H1 (cell line): ENCODE measurements around the gene PCSK9. TPM values are rescaled to one million over a fixed set of nuclear protein-coding genes. Genes with fewer than 3 reads are reported as not detected.

Source experiments
- CTCF ChIA-PET: fragments of 300-600 bp; sonication (Branson Sonifier 250); formaldehyde crosslinking; loops from one replicate; lab custom pipeline; 2021; ENCODE audit not compliant: partially characterized antibody; lab: Charles Lee
- POLR2A ChIA-PET: fragments of 300-600 bp; sonication (Branson Sonifier 250); formaldehyde crosslinking; loops from one replicate; lab custom pipeline; 2021; ENCODE audit warnings: inconsistent platforms; ENCODE audit not compliant: partially characterized antibody; lab: Charles Lee
- DNase-seq, 2 experiments: peaks; one replicate each; pipeline versions ENCODE4 v3.0.0 to v3.0.0-alpha.2; 2010 to 2022; ENCODE audit warnings: low spot score in 2 of 2, low read depth in 1 of 2, mixed read lengths in 1 of 2
- FAIRE-seq: peaks from 2 replicates; lab custom pipeline; 2011; peaks lifted over from hg19 to GRCh38; lab: Jason Lieb, UNC
- H2AFZ ChIP-seq: 2 replicates; pipeline ENCODE4 v1.8.1; 2012; ENCODE audit warnings: low read length, inconsistent platforms
- H2AK5ac ChIP-seq: 2 replicates; pipeline ENCODE4 v1.6.1; 2013; ENCODE audit warnings: low read depth, low read length
- H2BK120ac ChIP-seq: replicated peaks from 2 replicates; pipeline ENCODE3; 2013; ENCODE audit warnings: low read depth, low read length, inconsistent platforms
- H2BK12ac ChIP-seq: 2 replicates; pipeline ENCODE4 v1.6.1; 2013; ENCODE audit warnings: low read depth, low read length
- H2BK15ac ChIP-seq: 2 replicates; pipeline ENCODE4 v1.6.1; 2013; ENCODE audit warnings: low read length
- H2BK20ac ChIP-seq: 2 replicates; pipeline ENCODE4 v1.6.1; 2013; ENCODE audit warnings: low read length
- H2BK5ac ChIP-seq: 2 replicates; pipeline ENCODE4 v1.6.1; 2013; ENCODE audit warnings: low read depth, low read length
- H3K14ac ChIP-seq: 2 replicates; pipeline ENCODE4 v1.6.1; 2013; ENCODE audit warnings: inconsistent platforms; ENCODE audit not compliant: insufficient read length
- H3K18ac ChIP-seq: 2 replicates; pipeline ENCODE4 v1.6.1; 2013; ENCODE audit warnings: low read length; ENCODE audit errors: extremely low read depth
- H3K23ac ChIP-seq: 2 replicates; pipeline ENCODE4 v1.6.1; 2013; ENCODE audit warnings: inconsistent platforms; ENCODE audit not compliant: insufficient read length
- H3K23me2 ChIP-seq: 2 replicates; pipeline ENCODE4 v1.6.1; 2013; ENCODE audit warnings: low read depth, low read length
- H3K27ac ChIP-seq: 2 replicates; pipeline ENCODE4 v1.6.1; 2011; ENCODE audit warnings: low read depth, low read length, inconsistent platforms
- H3K27me3 ChIP-seq, 4 experiments: replicated peaks in 1 of 4; 1 replicate in 1 of 4; 2 replicates in 3 of 4; pipeline versions ENCODE4 v1.6.1 to v1.8.1; 2011 to 2013; ENCODE audit warnings: low read length in 3 of 4, mild to moderate bottlenecking in 3 of 4, inconsistent platforms in 2 of 4, mixed read lengths in 2 of 4, moderate library complexity in 1 of 4; ENCODE audit not compliant: control insufficient read depth in 3 of 4, insufficient read depth in 3 of 4; ENCODE audit errors: extremely low read depth in 1 of 4
- H3K36me3 ChIP-seq, 4 experiments: 2 replicates each; pipeline versions ENCODE4 v1.6.1 to v1.8.1; 2011 to 2013; ENCODE audit warnings: mild to moderate bottlenecking in 4 of 4, low read length in 3 of 4, moderate library complexity in 2 of 4, control low read depth in 1 of 4, inconsistent platforms in 1 of 4; ENCODE audit not compliant: insufficient read depth in 4 of 4, control insufficient read depth in 2 of 4
- H3K4ac ChIP-seq: replicated peaks from 2 replicates; pipeline ENCODE3; 2013; ENCODE audit warnings: low read length, low read depth, mixed read lengths, inconsistent platforms; ENCODE audit not compliant: insufficient read length
- H3K4me1 ChIP-seq, 4 experiments: replicated peaks in 1 of 4; 1 replicate in 1 of 4; 2 replicates in 3 of 4; pipeline versions ENCODE4 v1.6.1 to v1.8.1; 2011 to 2013; ENCODE audit warnings: low read length in 3 of 4, inconsistent platforms in 2 of 4, mixed read lengths in 1 of 4; ENCODE audit not compliant: insufficient read depth in 4 of 4, control insufficient read depth in 3 of 4
- H3K4me2 ChIP-seq, 2 experiments: 2 replicates each; pipeline versions ENCODE4 v1.6.1 to v1.8.1; 2011 to 2013; ENCODE audit warnings: low read depth in 2 of 2, low read length in 2 of 2, control low read depth in 1 of 2, inconsistent platforms in 1 of 2, mild to moderate bottlenecking in 1 of 2; ENCODE audit not compliant: insufficient read depth in 1 of 2
- H3K4me3 ChIP-seq, 4 experiments: fragments of 200-600, 300-600 bp in 1 of 4; sonication (generic), shearing (Covaris generic), sonication (Bioruptor Twin) in 1 of 4; 2 replicates each; pipeline versions ENCODE4 v1.5.1 to v1.8.1; 2011 to 2016; ENCODE audit warnings: low read length in 4 of 4, low read depth in 3 of 4, control low read depth in 2 of 4, inconsistent platforms in 2 of 4, mild to moderate bottlenecking in 2 of 4, mixed read lengths in 1 of 4, moderate library complexity in 1 of 4; ENCODE audit not compliant: insufficient read depth in 2 of 4; ENCODE audit errors: extremely low read depth in 1 of 4
- H3K56ac ChIP-seq: replicated peaks from 2 replicates; pipeline ENCODE3; 2013; ENCODE audit warnings: low read depth, mild to moderate bottlenecking, mixed read lengths, low read length, inconsistent platforms; ENCODE audit not compliant: insufficient read length
- H3K79me1 ChIP-seq: 2 replicates; pipeline ENCODE4 v1.6.1; 2013; ENCODE audit warnings: low read depth, low read length, control low read depth
- H3K79me2 ChIP-seq, 2 experiments: 2 replicates each; pipeline versions ENCODE4 v1.6.1 to v1.8.1; 2012 to 2013; ENCODE audit warnings: low read length in 2 of 2, mild to moderate bottlenecking in 2 of 2, inconsistent platforms in 1 of 2; ENCODE audit not compliant: insufficient read depth in 2 of 2, control insufficient read depth in 1 of 2
- H3K9ac ChIP-seq, 4 experiments: replicated peaks in 1 of 4; 1 replicate in 1 of 4; 2 replicates in 3 of 4; pipeline versions ENCODE4 v1.6.1 to v1.8.1; 2011 to 2013; ENCODE audit warnings: low read depth in 3 of 4, low read length in 3 of 4, control low read depth in 2 of 4, mild to moderate bottlenecking in 2 of 4, moderate library complexity in 2 of 4, inconsistent platforms in 1 of 4; ENCODE audit errors: extremely low read depth in 1 of 4
- H3K9me3 ChIP-seq, 2 experiments: 2 replicates each; pipeline versions ENCODE4 v1.6.1 to v1.8.1; 2012 to 2013; ENCODE audit warnings: mild to moderate bottlenecking in 2 of 2, moderate library complexity in 2 of 2, control low read depth in 1 of 2, inconsistent platforms in 1 of 2, low read depth in 1 of 2, low read length in 1 of 2, mixed read lengths in 1 of 2; ENCODE audit not compliant: insufficient read depth in 2 of 2
- H4K20me1 ChIP-seq, 2 experiments: replicated peaks in 1 of 2; 2 replicates each; pipeline versions ENCODE3 to v1.8.1; 2011 to 2013; ENCODE audit warnings: inconsistent platforms in 2 of 2, low read length in 2 of 2, mild to moderate bottlenecking in 1 of 2; ENCODE audit not compliant: insufficient read depth in 2 of 2, control insufficient read depth in 1 of 2
- H4K5ac ChIP-seq: 2 replicates; pipeline ENCODE4 v1.6.1; 2013; ENCODE audit warnings: low read length, low read depth, mixed read lengths, inconsistent platforms; ENCODE audit not compliant: insufficient read length
- H4K8ac ChIP-seq: 2 replicates; pipeline ENCODE4 v1.8.0; 2013; ENCODE audit warnings: mild to moderate bottlenecking, moderate library complexity, low read length, inconsistent platforms; ENCODE audit not compliant: insufficient read depth; ENCODE audit errors: extremely low read depth
- H4K91ac ChIP-seq: replicated peaks from 2 replicates; pipeline ENCODE3; 2013; ENCODE audit warnings: low read length, mixed read lengths, inconsistent platforms; ENCODE audit not compliant: insufficient read length
- MAX ChIP-seq: IDR thresholded peaks from 2 replicates; pipeline ENCODE4 v1.6.1; 2012; ENCODE audit warnings: inconsistent platforms
- WGBS, 2 experiments: shearing (Covaris generic) in 1 of 2; methylation state at CpG; one replicate each; pipeline versions ENCODE4 v1.1.6 to v1.1.7; 2013 to 2015; ENCODE audit warnings: low lambda C conversion rate in 2 of 2, mixed read lengths in 2 of 2, inconsistent platforms in 1 of 2, low coverage in 1 of 2, missing lambda C conversion rate in 1 of 2; ENCODE audit not compliant: insufficient replicate concordance in 2 of 2, insufficient coverage in 1 of 2, insufficient read length in 1 of 2; ENCODE audit errors: extremely low coverage in 1 of 2, missing lambda C conversion rate in 1 of 2; 5-methylcytosine and 5-hydroxymethylcytosine counted together
- polyA plus RNA-seq, 7 experiments: library from polyadenylated mRNA; depleted of rRNA in 3 of 7; stranded (reverse) in 5 of 7; unstranded in 2 of 7; fragments of >200 nt in 5 of 7; fragments of 200-250 nt in 2 of 7; gene quantifications; 1 replicate in 5 of 7; 2 replicates in 1 of 7; 4 replicates in 1 of 7; pipeline versions ENCODE4 v1.2.1 to v1.2.3, GENCODE V29; 2011 to 2013; ENCODE audit warnings: missing spikeins in 2 of 7, mixed read lengths in 2 of 7
- total RNA-seq: library from RNA; stranded (reverse); fragmentation: NEBNext Ultra II Directional; extraction: Animal tissue kit (Norgen Biotek cat#: 25700); gene quantifications from 2 replicates; pipeline ENCODE4 v1.2.1, GENCODE V29; 2021

Gene PCSK9
- total and polyA plus RNA-seq, 2 of the 8 experiments (the other 6 are each of a cell fraction or from before 2014, with no cell fraction given): 22.3 to 32.3 TPM

- CTCF ChIA-PET: interaction anchor here (0.7 to 18.4 kb wide), 7 partner anchors 9 to 67 kb away, joined by 3 to 436 read pairs (median 14); no protein-coding TSS in a partner anchor
- H4K20me1 ChIP-seq: no peaks in the 10 kb centered on the region
- no peak overlapping the region for H3K14ac ChIP-seq
- H4K8ac ChIP-seq: no peak overlapping the region
- no peak overlapping the region for H3K18ac ChIP-seq
- 74% methylated on average over 12 of the region's 12 CpGs; no CpG with 5 or more reads in 1 of the 2 experiments for WGBS, 2 experiments
- no peak for DNase-seq
- H3K79me2 ChIP-seq: no peaks in the 10 kb centered on the region
- no peak overlapping the region for H2BK120ac ChIP-seq
- no peak overlapping the region; the same call in 1 of the 2 replicates for H2BK12ac ChIP-seq
- peak overlapping the region; percentile 26 for H4K91ac ChIP-seq
- H4K5ac ChIP-seq: no peak overlapping the region
- POLR2A ChIA-PET: interaction anchor here (1.8 kb wide), 1 partner anchor 9 kb away, joined by 4 read pairs; no protein-coding TSS in a partner anchor
- no peak overlapping the region for H2AK5ac ChIP-seq
- H3K23me2 ChIP-seq: peaks cover under 1% of the 10 kb centered on the region; the same call in 1 of the 2 replicates
- H3K56ac ChIP-seq: no peak overlapping the region
- no peak overlapping the region for H2BK5ac ChIP-seq
- H2BK15ac ChIP-seq: 0 out of 2 replicates have a peak overlapping the region, but pooled peaks have one; percentile 61
- H3K27me3 ChIP-seq: peaks cover 0 to 7% (median 3%) of the 10 kb centered on the region in 4 experiments; a peak in 6 of 7 replicates
- no peak overlapping the region for H2AFZ ChIP-seq
- FAIRE-seq: no peak
- H3K9ac ChIP-seq: no peak overlapping the region
- no peaks in the 10 kb centered on the region for H3K79me1 ChIP-seq
- no peaks in the 10 kb centered on the region for H3K36me3 ChIP-seq
- H3K9me3 ChIP-seq: no peaks in the 10 kb centered on the region
- no peak overlapping the region for H3K4me2 ChIP-seq
- no peak overlapping the region for H3K4ac ChIP-seq
- no peak overlapping the region for H3K23ac ChIP-seq
- H3K27ac ChIP-seq: no peak overlapping the region
- peaks cover 16 to 23% (median 18%) of the 10 kb centered on the region in 4 experiments for H3K4me1 ChIP-seq
- 0 out of 2 replicates have a peak overlapping the region, but pooled peaks have one; percentile 1 for H2BK20ac ChIP-seq
- H3K4me3 ChIP-seq: no peak overlapping the region
- no peak for TF ChIP-seq MAX
Observed at GRCh38 chr1:54991939-54992338, 47.4 kb upstream of the PCSK9 start.
